GM12892 (cell line): ENCODE measurements around the gene ARHGAP26.

ENCODE experiments used
- POLR2A ChIP-seq: IDR thresholded peaks from 2 replicates; pipeline ENCODE4 v1.6.1; 2011; ENCODE audit warnings: low read depth, low read length, control low read depth
- POLR2AphosphoS5 ChIP-seq: IDR thresholded peaks from 2 replicates; pipeline ENCODE4 v1.6.1; 2011; ENCODE audit warnings: low read depth, low read length, control low read depth

DNA sequence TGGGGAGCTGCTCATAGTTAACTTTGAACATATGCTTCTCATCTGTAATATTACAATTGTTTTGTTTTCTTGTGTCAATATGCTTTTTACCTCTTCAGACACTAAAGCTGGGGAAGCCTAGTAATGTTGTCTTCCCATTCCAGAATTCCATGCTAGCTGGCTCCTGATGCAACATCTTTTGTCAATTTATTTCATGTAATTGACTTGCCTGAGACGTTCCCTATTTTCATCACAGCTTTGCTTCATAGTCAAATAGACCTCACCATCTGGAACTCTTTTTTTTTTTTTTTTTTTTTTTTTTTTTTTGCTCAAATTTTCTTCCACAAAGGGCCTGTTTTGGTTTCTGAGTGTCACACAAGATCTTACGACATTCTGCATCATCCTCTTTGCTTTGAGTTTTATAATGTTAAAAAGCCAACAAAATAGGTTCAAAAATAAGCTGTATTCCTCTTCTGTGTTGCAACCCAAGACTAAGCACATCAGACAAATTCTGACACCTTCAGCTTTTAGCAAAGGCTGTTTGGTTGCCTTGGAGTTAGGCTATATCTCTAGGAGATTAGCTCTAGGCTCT lies 398.1 kb downstream of the ARHGAP26 start:
- TF ChIP-seq POLR2AphosphoS5 = no peak
- no peak for TF ChIP-seq POLR2A
